Psoas muscle (tissue), 8 donors: Measurements from ENCODE around the gene CCDC28B. TPM values are rescaled to one million over a fixed set of nuclear protein-coding genes. Genes with fewer than 3 reads are reported as not detected.

Experiments used
- ATAC-seq, 4 donors: fragments of 200-7000 bp; cut with Tn5 transposase; one replicate each; pipeline ENCODE4 v1.9.1; 2020; ENCODE audit warnings: moderate library complexity in 3 of 4, mild to moderate bottlenecking in 2 of 4
- DNase-seq, 2 donors: peaks; one replicate each; pipeline ENCODE4 v3.0.0-alpha.2; 2020
- H3K27ac ChIP-seq: fragments of 200-600 bp; one replicate; pipeline ENCODE4 v1.8.0; 2022
- H3K27me3 ChIP-seq, 3 donors: fragments of 200-600 bp in 1 of 3; one replicate each; pipeline versions ENCODE4 v1.6.1 to v1.8.0; 2013 to 2022; ENCODE audit warnings: low read length in 2 of 3, mild to moderate bottlenecking in 2 of 3, moderate library complexity in 1 of 3; ENCODE audit not compliant: insufficient read depth in 3 of 3
- H3K36me3 ChIP-seq, 2 donors: fragments of 200-600 bp in 1 of 2; one replicate each; pipeline versions ENCODE4 v1.6.1 to v1.8.0; 2013 to 2022; ENCODE audit warnings: low read depth in 1 of 2, mild to moderate bottlenecking in 1 of 2, moderate library complexity in 1 of 2; ENCODE audit not compliant: insufficient read depth in 1 of 2
- H3K4me1 ChIP-seq: fragments of 200-600 bp; one replicate; pipeline ENCODE4 v1.8.0; 2022
- H3K4me3 ChIP-seq: fragments of 200-600 bp; one replicate; pipeline ENCODE4 v1.8.0; 2022; ENCODE audit warnings: mild to moderate bottlenecking
- H3K9me3 ChIP-seq: fragments of 200-600 bp; one replicate; pipeline ENCODE4 v1.8.0; 2022
- CTCF ChIP-seq: fragments of 200-600 bp; IDR thresholded peaks from one replicate; pipeline ENCODE4 v1.8.0; 2022; ENCODE audit warnings: antibody characterized with exemption
- WGBS, 3 donors: extraction: QIAGEN DNeasy Blood & Tissue Kit; methylation state at CpG; one replicate each; pipeline versions ENCODE4 v1.1.6 to v1.1.7; 2013; 5-methylcytosine and 5-hydroxymethylcytosine counted together
- intact Hi-C, 2 donors: fragments of 100-400 bp; cut with DNase I; formaldehyde crosslinking; loops; one replicate each; pipeline versions ENCODE4 v1.11.0 to v1.14.2; 2022
- polyA plus RNA-seq, 3 donors: library from polyadenylated mRNA; stranded (reverse); fragments of 200-250 nt; gene quantifications; one replicate each; pipeline ENCODE4 v1.2.3, GENCODE V29; 2013
- total RNA-seq, 4 donors: library from RNA; stranded (reverse); fragmentation: NEBNext Ultra II Directional in 2 of 4; extraction: Animal tissue kit (Norgen Biotek cat#: 25700) in 2 of 4; gene quantifications; one replicate each; pipeline versions ENCODE4 v1.2.1 to v1.2.4, GENCODE V29; 2021 to 2023
- donor health status: healthy with polysubstance abuse.
- donor health status: DM: no; HTN: no; CAD: no; lungs with moderate emphysema.
- donor health status: Bipolar disorder and iron deficiency.
- donor health status: healthy.
- donor health status: DM: yes; HTN: yes; CAD: no.
- donor health status: DM: no; HTN: no; CAD: no.
- donor health status: DM: no; HTN: no; CAD: no.
- donor health status: DM: yes; HTN: yes; CAD: no.

The CCDC28B gene
- total and polyA plus RNA-seq, 7 donors: 22.2 to 69.2 (median 44.9) TPM

GRCh38 chr1:32179193-32179442 is 21.3 kb upstream of the CCDC28B start:
- 3 to 6% (median 6%) methylated on average over 7 of the region's 7 CpGs for WGBS, 3 donors
- intact Hi-C loops: no loop called here
- peak; percentile 2 to 32 (median 24) for ATAC-seq

GRCh38 chr1:32179443-32180185 is 20.8 kb upstream of the CCDC28B start, which contains the start of gene TXLNA:
Gene TXLNA, plus strand, starts transcription at chr1:32179675. Its CDS starts 671 bp downstream, at chr1:32180346.
- peaks cover 39% of the 10 kb centered on the region for H3K4me1 ChIP-seq
- intact Hi-C loops: loop anchor here in 1 of 2 donors (2.0 to 5.0 kb wide), 2 partner anchors 19 to 72 kb away; partner anchors contain the start of gene KPNA6

More at GRCh38 chr1:32179193-32179442, 21.3 kb upstream of the CCDC28B start:
- Histone ChIP-seq H3K36me3 (peaks cover 3 to 43% of the 10 kb centered on the region in 2 donors), H3K4me1 (peaks cover 34% of the 10 kb centered on the region), H3K9me3 (no peaks in the 10 kb centered on the region), H3K27ac (peak overlapping the region; percentile 98), H3K4me3 (peak overlapping the region; percentile 81), H3K27me3 (no peaks in the 10 kb centered on the region)
- TF ChIP-seq CTCF: no peak
- no peak for DNase-seq

GRCh38 chr1:32180186-32181060 is 20.0 kb upstream of the CCDC28B start:
- TF ChIP-seq CTCF: no peak
- 5 to 8% (median 5%) methylated on average over 36 of the region's 36 CpGs for WGBS, 3 donors
- intact Hi-C loops: loop anchor here in 1 of 2 donors (2.0 to 5.0 kb wide), 2 partner anchors 18 to 73 kb away; partner anchors contain the start of gene KPNA6
- H3K27me3 ChIP-seq: no peaks in the 10 kb centered on the region
- DNase-seq: peak; percentile 73 to 81
- peaks cover 3 to 45% of the 10 kb centered on the region in 2 donors for H3K36me3 ChIP-seq
- H3K4me3 ChIP-seq: peak overlapping the region; percentile 81
- H3K9me3 ChIP-seq: no peaks in the 10 kb centered on the region
- H3K4me1 ChIP-seq: peaks cover 45% of the 10 kb centered on the region
- H3K27ac ChIP-seq: peak overlapping the region; percentile 98
- peak; percentile 42 to 63 (median 53) for ATAC-seq

More at GRCh38 chr1:32179443-32180185, 20.8 kb upstream of the CCDC28B start, which contains the start of gene TXLNA:
- no peaks in the 10 kb centered on the region for H3K9me3 ChIP-seq
- H3K36me3 ChIP-seq: peaks cover 3 to 44% of the 10 kb centered on the region in 2 donors
- H3K4me3 ChIP-seq: peak within 1 kb of the TSS; percentile 81
- 0 to 1% (median 0%) methylated on average over 42 to 79 of the region's 79 CpGs for WGBS, 3 donors
- DNase-seq: peak; percentile 96 to 97
- H3K27me3 ChIP-seq: no peaks in the 10 kb centered on the region
- peak within 1 kb of the TSS; percentile 98 for H3K27ac ChIP-seq
- TF ChIP-seq CTCF: no peak
- peak; percentile 90 to 95 (median 92) for ATAC-seq

GRCh38 chr1:32181065-32181464 is 19.3 kb upstream of the CCDC28B start:
- ATAC-seq (no peak), DNase-seq (no peak)
- Histone ChIP-seq H3K27ac (peak overlapping the region; percentile 98), H3K4me3 (peak overlapping the region; percentile 81), H3K27me3 (no peaks in the 10 kb centered on the region), H3K36me3 (peaks cover 3 to 51% of the 10 kb centered on the region in 2 donors), H3K9me3 (no peaks in the 10 kb centered on the region), H3K4me1 (peaks cover 45% of the 10 kb centered on the region)
- TF ChIP-seq CTCF: no peak
- intact Hi-C loops: loop anchor here in 1 of 2 donors (2.0 to 5.0 kb wide), 2 partner anchors 18 to 74 kb away; partner anchors contain the start of gene KPNA6
- 62 to 75% (median 63%) methylated on average over 9 of the region's 9 CpGs for WGBS, 3 donors
